HG03175 (cell line): ENCODE results near the gene UBE2I.

Source experiments
- ATAC-seq: cut with Tn5 transposase; IDR thresholded peaks from one replicate; pipeline ENCODE4 v1.9.1; 2021; ENCODE audit warnings: mild to moderate bottlenecking, moderate library complexity; ENCODE audit not compliant: unreplicated experiment

UBE2I gene

GRCh38 chr16:1312467-1312816 is 3.0 kb downstream of the UBE2I start:
- no peak for ATAC-seq

- no peak for ATAC-seq
Observed at GRCh38 chr16:1312903-1313302, 3.5 kb downstream of the UBE2I start.

GRCh38 chr16:1313721-1314369 is 4.4 kb downstream of the UBE2I start:
- ATAC-seq = no peak

- no peak for ATAC-seq
Observed at GRCh38 chr16:1314399-1315068, 5.1 kb downstream of the UBE2I start.

GRCh38 chr16:1315081-1316032 is 5.9 kb downstream of the UBE2I start:
- ATAC-seq = no peak

- ATAC-seq = no peak
Observed at GRCh38 chr16:1316033-1316405, 6.6 kb downstream of the UBE2I start.

GRCh38 chr16:1317479-1318267 is 8.2 kb downstream of the UBE2I start:
- ATAC-seq = no peak

- no peak for ATAC-seq
Observed at GRCh38 chr16:1318268-1318545, 8.8 kb downstream of the UBE2I start.

- ATAC-seq = no peak
Observed at GRCh38 chr16:1319041-1319440, 9.6 kb downstream of the UBE2I start.

- no peak for ATAC-seq
Observed at GRCh38 chr16:1320097-1320496, 10.7 kb downstream of the UBE2I start.

- ATAC-seq = no peak
Observed at GRCh38 chr16:1320658-1321240, 11.3 kb downstream of the UBE2I start.

GRCh38 chr16:1322407-1322806 is 13.0 kb downstream of the UBE2I start:
- ATAC-seq = no peak

- ATAC-seq = no peak
Observed at GRCh38 chr16:1323296-1324239, 14.1 kb downstream of the UBE2I start.

GRCh38 chr16:1324286-1324826 is 14.9 kb downstream of the UBE2I start:
- no peak for ATAC-seq

- ATAC-seq = no peak
Observed at GRCh38 chr16:1325261-1325660, 15.8 kb downstream of the UBE2I start.

- ATAC-seq = no peak
Observed at GRCh38 chr16:1325673-1326371, 16.4 kb downstream of the UBE2I start.

- no peak for ATAC-seq
Observed at GRCh38 chr16:1326391-1326790, 17.0 kb downstream of the UBE2I start.

- ATAC-seq = no peak
Observed at GRCh38 chr16:1326946-1327618, 17.6 kb downstream of the UBE2I start.
